ENCODE measurements around the gene DPYSL3.

DNA sequence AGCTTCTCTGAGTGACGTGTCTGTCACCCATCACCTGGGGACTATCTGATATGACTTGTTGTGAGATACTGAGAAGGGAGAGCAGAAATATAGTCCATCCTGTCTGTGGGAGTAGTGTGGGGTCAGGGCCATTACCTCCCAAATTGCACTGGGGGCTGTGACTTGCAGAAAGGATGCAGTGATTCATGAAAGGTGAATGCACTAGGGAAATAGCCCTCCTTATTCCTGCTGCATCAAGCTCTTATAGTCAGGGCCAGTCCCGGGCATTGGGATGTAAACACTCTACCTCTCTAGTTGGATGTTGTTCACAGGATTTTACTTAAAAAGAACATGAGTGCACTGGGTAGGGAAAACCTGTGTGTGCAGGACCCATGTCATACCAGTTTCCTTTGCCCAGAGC lies 150.3 kb downstream of the DPYSL3 start:
- TF ChIP-seq ZFX (IDR thresholded peaks at IDR 0.05) (no peak), POLR2A (IDR thresholded peaks at IDR 0.05; ENCODE audit: borderline replicate concordance, extremely low read depth, insufficient read depth, insufficient read length) (no peak), EZH2phosphoT487 (IDR thresholded peaks at IDR 0.05; ENCODE audit: borderline replicate concordance) (no peak), ZNF274 (IDR thresholded peaks at IDR 0.05; ENCODE audit: low read depth, low read length) (no peak), ZBTB33 (IDR thresholded peaks at IDR 0.05; ENCODE audit: extremely low read depth, insufficient replicate concordance, low read length) (no peak)
- TF ChIP-seq, protein P1, sequence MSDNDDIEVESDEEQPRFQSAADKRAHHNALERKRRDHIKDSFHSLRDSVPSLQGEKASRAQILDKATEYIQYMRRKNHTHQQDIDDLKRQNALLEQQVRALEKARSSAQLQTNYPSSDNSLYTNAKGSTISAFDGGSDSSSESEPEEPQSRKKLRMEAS (IDR thresholded peaks at IDR 0.05) = no peak
- TF ChIP-seq, protein P2, sequence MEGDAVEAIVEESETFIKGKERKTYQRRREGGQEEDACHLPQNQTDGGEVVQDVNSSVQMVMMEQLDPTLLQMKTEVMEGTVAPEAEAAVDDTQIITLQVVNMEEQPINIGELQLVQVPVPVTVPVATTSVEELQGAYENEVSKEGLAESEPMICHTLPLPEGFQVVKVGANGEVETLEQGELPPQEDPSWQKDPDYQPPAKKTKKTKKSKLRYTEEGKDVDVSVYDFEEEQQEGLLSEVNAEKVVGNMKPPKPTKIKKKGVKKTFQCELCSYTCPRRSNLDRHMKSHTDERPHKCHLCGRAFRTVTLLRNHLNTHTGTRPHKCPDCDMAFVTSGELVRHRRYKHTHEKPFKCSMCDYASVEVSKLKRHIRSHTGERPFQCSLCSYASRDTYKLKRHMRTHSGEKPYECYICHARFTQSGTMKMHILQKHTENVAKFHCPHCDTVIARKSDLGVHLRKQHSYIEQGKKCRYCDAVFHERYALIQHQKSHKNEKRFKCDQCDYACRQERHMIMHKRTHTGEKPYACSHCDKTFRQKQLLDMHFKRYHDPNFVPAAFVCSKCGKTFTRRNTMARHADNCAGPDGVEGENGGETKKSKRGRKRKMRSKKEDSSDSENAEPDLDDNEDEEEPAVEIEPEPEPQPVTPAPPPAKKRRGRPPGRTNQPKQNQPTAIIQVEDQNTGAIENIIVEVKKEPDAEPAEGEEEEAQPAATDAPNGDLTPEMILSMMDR (IDR thresholded peaks at IDR 0.05 in 2 of 3, conservative IDR thresholded peaks at IDR 0.05 in 1 of 3; ENCODE audit: borderline replicate concordance in 1 of 3, insufficient read depth in 1 of 3, low read depth in 2 of 3, low read length in 2 of 3) = no peak
